Caco-2 (cell line): ENCODE results near the gene ALOX5. TPM values are rescaled to one million over a fixed set of nuclear protein-coding genes. Genes with fewer than 3 reads are reported as not detected.

Experiments
- BruUV-seq: library from RNA; stranded (reverse); fragments of 400-500 nt; replicated peaks from 2 replicates; lab custom pipeline; 2021; lab: Mats Ljungman, UMichigan
- CTCF ChIA-PET: fragments of 300-600 bp; sonication (Branson Sonifier 250); formaldehyde crosslinking; loops from one replicate; lab custom pipeline; 2022; ENCODE audit warnings: antibody characterized with exemption; lab: Charles Lee
- POLR2A ChIA-PET: fragments of 300-600 bp; sonication (Branson Sonifier 250); formaldehyde crosslinking; loops from one replicate; lab custom pipeline; 2022; ENCODE audit warnings: antibody characterized with exemption; lab: Charles Lee
- DNase-seq, 2 experiments: peaks; one replicate each; pipeline versions ENCODE4 v3.0.0 to v3.0.0-alpha.2; 2020 to 2022
- H3K27me3 ChIP-seq: replicated peaks from 2 replicates; pipeline ENCODE4 v1.6.0; 2011; ENCODE audit warnings: low read length; ENCODE audit not compliant: control insufficient read depth, insufficient read depth
- H3K36me3 ChIP-seq: 2 replicates; pipeline ENCODE4 v1.5.1; 2011; ENCODE audit warnings: low read length; ENCODE audit not compliant: control insufficient read depth, insufficient read depth
- H3K4me1 ChIP-seq: fragments of 250-450 bp; sonication (Bioruptor Pico); 2 replicates; pipeline ENCODE4 v1.5.1; 2020; ENCODE audit warnings: mild to moderate bottlenecking
- H3K4me3 ChIP-seq: 2 replicates; pipeline ENCODE4 v1.5.1; 2011; ENCODE audit warnings: low read depth, mild to moderate bottlenecking, control low read depth, low read length
- H3K9me3 ChIP-seq: fragments of 250-450 bp; sonication (Bioruptor Pico); 2 replicates; pipeline ENCODE4 v1.5.1; 2020; ENCODE audit warnings: mild to moderate bottlenecking, moderate library complexity
- H3K27ac Mint-ChIP-seq: one replicate; pipeline ENCODE4 v1.8.0; 2022; ENCODE audit warnings: mixed read lengths; ENCODE audit not compliant: unreplicated experiment
- H3K27me3 Mint-ChIP-seq: one replicate; pipeline ENCODE4 v1.8.0; 2022; ENCODE audit warnings: mixed read lengths; ENCODE audit not compliant: insufficient read depth, unreplicated experiment
- H3K36me3 Mint-ChIP-seq: one replicate; pipeline ENCODE4 v1.8.0; 2022; ENCODE audit warnings: mild to moderate bottlenecking, mixed read lengths; ENCODE audit not compliant: insufficient read depth, unreplicated experiment
- H3K4me1 Mint-ChIP-seq: one replicate; pipeline ENCODE4 v1.8.0; 2022; ENCODE audit warnings: low read depth, mixed read lengths; ENCODE audit not compliant: unreplicated experiment
- H3K4me3 Mint-ChIP-seq: one replicate; pipeline ENCODE4 v1.8.0; 2022; ENCODE audit warnings: mild to moderate bottlenecking, moderate library complexity, mixed read lengths; ENCODE audit not compliant: unreplicated experiment
- H3K9me3 Mint-ChIP-seq: one replicate; pipeline ENCODE4 v1.8.0; 2022; ENCODE audit warnings: mixed read lengths; ENCODE audit not compliant: unreplicated experiment
- CTCF ChIP-seq, 2 experiments: fragments of 200-600 bp in 1 of 2; IDR thresholded peaks; 1 replicate in 1 of 2; 2 replicates in 1 of 2; pipeline versions ENCODE4 v1.5.1 to v1.8.0; 2011 to 2022; ENCODE audit warnings: antibody characterized with exemption in 1 of 2, control low read depth in 1 of 2, inconsistent platforms in 1 of 2, low read depth in 1 of 2, low read length in 1 of 2, mild to moderate bottlenecking in 1 of 2, moderate library complexity in 1 of 2; ENCODE audit not compliant: insufficient read depth in 1 of 2, severe bottlenecking in 1 of 2, unreplicated experiment in 1 of 2
- intact Hi-C: fragments of 100-400 bp; cut with micrococcal nuclease; formaldehyde crosslinking; loops from one replicate; pipeline ENCODE4 v1.10.0; 2022; ENCODE audit not compliant: unreplicated experiment
- total RNA-seq: library from RNA; stranded (reverse); gene quantifications from 2 replicates; pipeline ENCODE4 v1.2.3, GENCODE V29; 2022

ALOX5 gene
- total RNA-seq, 1 experiment from 2014 or later: not detected

GRCh38 chr10:45457487-45457886 lies 83.5 kb downstream of the ALOX5 start:
- no peak overlapping the region for H3K4me3 ChIP-seq
- no peaks in the 10 kb centered on the region for H3K36me3 ChIP-seq
- no peaks in the 10 kb centered on the region for H3K27me3 ChIP-seq
- no TSS peak for BruUV-seq
- no peak for TF ChIP-seq CTCF (IDR thresholded peaks at IDR 0.05; ENCODE audit: insufficient read depth in 1 of 2, low read depth in 1 of 2, low read length in 1 of 2, severe bottlenecking in 1 of 2, unreplicated experiment in 1 of 2)
- ChIA-PET CTCF (no interaction called here), POLR2A (no interaction called here)
- Mint-ChIP-seq H3K4me1 (no peaks in the 10 kb centered on the region), H3K9me3 (no peaks in the 10 kb centered on the region), H3K36me3 (no peaks in the 10 kb centered on the region), H3K27me3 (no peaks in the 10 kb centered on the region), H3K4me3 (no peak overlapping the region), H3K27ac (no peak overlapping the region)
- intact Hi-C loops: no loop called here
- no peaks in the 10 kb centered on the region for H3K9me3 ChIP-seq
- no peak for DNase-seq
- no peaks in the 10 kb centered on the region for H3K4me1 ChIP-seq

- Mint-ChIP-seq H3K27me3 (no peaks in the 10 kb centered on the region), H3K36me3 (no peaks in the 10 kb centered on the region), H3K4me3 (no peak overlapping the region), H3K27ac (no peak overlapping the region), H3K9me3 (no peaks in the 10 kb centered on the region), H3K4me1 (no peaks in the 10 kb centered on the region)
- ChIA-PET CTCF (no interaction called here), POLR2A (no interaction called here)
- Histone ChIP-seq H3K36me3 (no peaks in the 10 kb centered on the region), H3K9me3 (no peaks in the 10 kb centered on the region), H3K4me1 (no peaks in the 10 kb centered on the region), H3K27me3 (no peaks in the 10 kb centered on the region), H3K4me3 (no peak overlapping the region)
- BruUV-seq: no TSS peak
- no peak for DNase-seq
- TF ChIP-seq CTCF (IDR thresholded peaks at IDR 0.05; ENCODE audit: insufficient read depth in 1 of 2, low read depth in 1 of 2, low read length in 1 of 2, severe bottlenecking in 1 of 2, unreplicated experiment in 1 of 2): no peak
- intact Hi-C loops: loop anchor here (10.0 kb wide), 1 partner anchor 456 kb away; the partner anchor contains the start of gene ZNF22
Measured at GRCh38 chr10:45460235-45460878, 86.3 kb downstream of the ALOX5 start.

- TF ChIP-seq CTCF (IDR thresholded peaks at IDR 0.05; ENCODE audit: insufficient read depth in 1 of 2, low read depth in 1 of 2, low read length in 1 of 2, severe bottlenecking in 1 of 2, unreplicated experiment in 1 of 2): no peak
- Histone ChIP-seq H3K27me3 (no peaks in the 10 kb centered on the region), H3K9me3 (no peaks in the 10 kb centered on the region), H3K4me3 (no peak overlapping the region), H3K4me1 (no peaks in the 10 kb centered on the region), H3K36me3 (no peaks in the 10 kb centered on the region)
- POLR2A ChIA-PET: no interaction called here
- DNase-seq: no peak
- H3K27ac Mint-ChIP-seq: no peak overlapping the region
- no peaks in the 10 kb centered on the region for H3K36me3 Mint-ChIP-seq
- no peaks in the 10 kb centered on the region for H3K4me1 Mint-ChIP-seq
- H3K9me3 Mint-ChIP-seq: no peaks in the 10 kb centered on the region
- BruUV-seq: no TSS peak
- H3K27me3 Mint-ChIP-seq: no peaks in the 10 kb centered on the region
- no peak overlapping the region for H3K4me3 Mint-ChIP-seq
- CTCF ChIA-PET: interaction anchor here (0.6 kb wide), 1 partner anchor 196 kb away, joined by 3 read pairs; no protein-coding TSS in a partner anchor
- intact Hi-C loops: loop anchor here (10.0 kb wide), 1 partner anchor 456 kb away; the partner anchor contains the start of gene ZNF22
Measured at GRCh38 chr10:45461034-45461433, 87.0 kb downstream of the ALOX5 start.
